CD14-positive monocyte (primary cell): ENCODE measurements around the gene MCEE. TPM values are rescaled to one million over a fixed set of nuclear protein-coding genes. Genes with fewer than 3 reads are reported as not detected.

Experiments
- DNase-seq, 3 donors: peaks; one replicate each; pipeline ENCODE4 v3.0.0-alpha.2; 2011 to 2022
- H2AFZ ChIP-seq: 2 replicates; pipeline ENCODE4 v1.6.0; 2012; ENCODE audit warnings: mild to moderate bottlenecking, low read depth, low read length, inconsistent platforms; ENCODE audit not compliant: insufficient read depth, poor library complexity, severe bottlenecking
- H3K27ac ChIP-seq, 2 donors: 1 replicate in 1 of 2; 2 replicates in 1 of 2; pipeline ENCODE4 v1.5.1; 2012 to 2013; ENCODE audit warnings: low read length in 2 of 2, control low read depth in 1 of 2, inconsistent platforms in 1 of 2, low read depth in 1 of 2, mild to moderate bottlenecking in 1 of 2
- H3K27me3 ChIP-seq, 2 donors: one replicate each; pipeline versions ENCODE4 v1.6.0 to v1.6.1; 2011 to 2013; ENCODE audit warnings: low read length in 2 of 2; ENCODE audit not compliant: control insufficient read depth in 2 of 2, insufficient read depth in 2 of 2
- H3K36me3 ChIP-seq, 2 donors: replicated peaks in 1 of 2; 1 replicate in 1 of 2; 2 replicates in 1 of 2; pipeline versions ENCODE4 v1.5.1 to v1.6.1; 2012 to 2013; ENCODE audit warnings: low read length in 2 of 2, control low read depth in 1 of 2, inconsistent platforms in 1 of 2, mild to moderate bottlenecking in 1 of 2; ENCODE audit not compliant: insufficient read depth in 2 of 2, control insufficient read depth in 1 of 2
- H3K4me1 ChIP-seq, 2 donors: 1 replicate in 1 of 2; 2 replicates in 1 of 2; pipeline versions ENCODE4 v1.5.1 to v1.6.1; 2012 to 2013; ENCODE audit warnings: low read length in 2 of 2, control low read depth in 1 of 2, inconsistent platforms in 1 of 2, mild to moderate bottlenecking in 1 of 2, moderate library complexity in 1 of 2; ENCODE audit not compliant: insufficient read depth in 2 of 2, control insufficient read depth in 1 of 2
- H3K4me2 ChIP-seq: replicated peaks from 2 replicates; pipeline ENCODE3; 2012; ENCODE audit warnings: low read length, moderate library complexity, mild to moderate bottlenecking; ENCODE audit not compliant: poor library complexity, severe bottlenecking; ENCODE audit errors: extremely low read depth
- H3K4me3 ChIP-seq, 3 experiments: fragments of 200-600 bp in 1 of 3; sonication (generic) in 1 of 3; replicated peaks in 1 of 3; 1 replicate in 2 of 3; 2 replicates in 1 of 3; pipeline ENCODE4 v1.5.1; 2011 to 2013; ENCODE audit warnings: low read length in 3 of 3, mild to moderate bottlenecking in 3 of 3, control low read depth in 2 of 3, low read depth in 2 of 3, inconsistent platforms in 1 of 3, moderate library complexity in 1 of 3
- H3K79me2 ChIP-seq: 2 replicates; pipeline ENCODE4 v1.6.0; 2012; ENCODE audit warnings: mild to moderate bottlenecking, control low read depth, inconsistent platforms, low read length, moderate library complexity; ENCODE audit not compliant: insufficient read depth
- H3K9ac ChIP-seq: 2 replicates; pipeline ENCODE4 v1.6.0; 2017; ENCODE audit warnings: low read length, mild to moderate bottlenecking; ENCODE audit not compliant: insufficient read depth, poor library complexity, severe bottlenecking
- H3K9me3 ChIP-seq, 2 donors: replicated peaks in 1 of 2; 1 replicate in 1 of 2; 2 replicates in 1 of 2; pipeline versions ENCODE4 v1.5.1 to v1.6.1; 2012 to 2013; ENCODE audit warnings: low read length in 2 of 2, control low read depth in 1 of 2; ENCODE audit not compliant: control insufficient read depth in 1 of 2, insufficient read depth in 1 of 2
- H4K20me1 ChIP-seq: 2 replicates; pipeline ENCODE4 v1.6.0; 2012; ENCODE audit warnings: mild to moderate bottlenecking, low read length, control low read depth, moderate library complexity; ENCODE audit not compliant: insufficient read depth
- H3K27ac Mint-ChIP-seq, 7 donors: one replicate each; pipeline ENCODE4 v1.8.0; 2020; ENCODE audit warnings: mild to moderate bottlenecking in 7 of 7, mixed read lengths in 7 of 7, moderate library complexity in 6 of 7, inconsistent platforms in 2 of 7
- H3K27me3 Mint-ChIP-seq, 3 donors: one replicate each; pipeline ENCODE4 v1.8.0; 2021 to 2022; ENCODE audit warnings: low read depth in 3 of 3, mild to moderate bottlenecking in 3 of 3, mixed read lengths in 3 of 3, moderate library complexity in 3 of 3, inconsistent platforms in 1 of 3
- H3K36me3 Mint-ChIP-seq, 2 donors: one replicate each; pipeline ENCODE4 v1.8.0; 2020; ENCODE audit warnings: mixed read lengths in 2 of 2, inconsistent platforms in 1 of 2, mild to moderate bottlenecking in 1 of 2
- H3K4me1 Mint-ChIP-seq: one replicate; pipeline ENCODE4 v1.8.0; 2020; ENCODE audit warnings: mild to moderate bottlenecking, mixed read lengths
- H3K4me3 Mint-ChIP-seq, 2 donors: one replicate each; pipeline ENCODE4 v1.8.0; 2020; ENCODE audit warnings: mild to moderate bottlenecking in 2 of 2, mixed read lengths in 2 of 2, moderate library complexity in 1 of 2
- H3K9me3 Mint-ChIP-seq, 7 donors: one replicate each; pipeline ENCODE4 v1.8.0; 2020 to 2022; ENCODE audit warnings: mixed read lengths in 7 of 7, mild to moderate bottlenecking in 6 of 7, moderate library complexity in 6 of 7, inconsistent platforms in 2 of 7
- WGBS: methylation state at CpG from one replicate; pipeline ENCODE4 v1.1.5; 2013; ENCODE audit warnings: missing lambda C conversion rate; ENCODE audit not compliant: insufficient coverage; 5-methylcytosine and 5-hydroxymethylcytosine counted together
- intact Hi-C, 2 donors: fragments of 100-400 bp; cut with micrococcal nuclease; formaldehyde crosslinking; loops; one replicate each; pipeline versions ENCODE4 v1.15.0 to v1.15.1; 2023
- polyA plus RNA-seq, 3 donors: library from polyadenylated mRNA; depleted of rRNA in 1 of 3; unstranded in 2 of 3; stranded (reverse) in 1 of 3; fragments of 300-500 nt in 2 of 3; fragments of >200 nt in 1 of 3; fragmentation: Illumina TruSeq in 2 of 3; gene quantifications; 1 replicate in 2 of 3; 2 replicates in 1 of 3; pipeline ENCODE4 v1.2.3, GENCODE V29; 2012 to 2021
- TF ChIP-seq, protein P1 (sequence below): fragments of 200-600 bp; IDR thresholded peaks from one replicate; pipeline ENCODE4 v1.8.0; 2022; ENCODE audit warnings: antibody characterized with exemption, mild to moderate bottlenecking

The MCEE gene
- polyA plus RNA-seq, 3 donors, result 9.3 to 29.0 (median 24.7) TPM

GRCh38 chr2:71073475-71073874 is 56.6 kb downstream of the MCEE start:
- H3K27me3 Mint-ChIP-seq, result no peaks in the 10 kb centered on the region
- peaks cover 0 to 1% (median 0%) of the 10 kb centered on the region in 7 donors for H3K9me3 Mint-ChIP-seq
- H3K27ac ChIP-seq, result peak overlapping the region; percentile 14 to 97
- H3K79me2 ChIP-seq, result peaks cover 85% of the 10 kb centered on the region
- H3K27ac Mint-ChIP-seq, result peak overlapping the region; percentile 96 to 100 (median 99)
- 84% methylated on average over 7 of the region's 8 CpGs for WGBS
- peak overlapping the region in 1 of 3 experiments; percentile 27 for H3K4me3 ChIP-seq
- H3K9ac ChIP-seq, result no peak overlapping the region
- intact Hi-C loops, result loop anchor here in 1 of 2 donors (5.0 kb wide), 1 partner anchor 59 kb away; the partner anchor contains the start of genes MCEE and MPHOSPH10
- peaks cover 62 to 75% of the 10 kb centered on the region in 2 donors for H3K36me3 ChIP-seq
- peaks cover 65% of the 10 kb centered on the region for H4K20me1 ChIP-seq
- H2AFZ ChIP-seq, result no peak overlapping the region
- H3K36me3 Mint-ChIP-seq, result peaks cover 81 to 83% of the 10 kb centered on the region in 2 donors
- H3K4me1 ChIP-seq, result peaks cover 91 to 92% of the 10 kb centered on the region in 2 donors
- H3K9me3 ChIP-seq, result no peaks in the 10 kb centered on the region
- no peaks in the 10 kb centered on the region for H3K27me3 ChIP-seq
- peaks cover 93% of the 10 kb centered on the region for H3K4me1 Mint-ChIP-seq
- DNase-seq, result no peak
- H3K4me3 Mint-ChIP-seq, result peak overlapping the region in 1 of 2 donors; percentile 45
- H3K4me2 ChIP-seq, result peak overlapping the region; percentile 11
- TF ChIP-seq, protein P1, sequence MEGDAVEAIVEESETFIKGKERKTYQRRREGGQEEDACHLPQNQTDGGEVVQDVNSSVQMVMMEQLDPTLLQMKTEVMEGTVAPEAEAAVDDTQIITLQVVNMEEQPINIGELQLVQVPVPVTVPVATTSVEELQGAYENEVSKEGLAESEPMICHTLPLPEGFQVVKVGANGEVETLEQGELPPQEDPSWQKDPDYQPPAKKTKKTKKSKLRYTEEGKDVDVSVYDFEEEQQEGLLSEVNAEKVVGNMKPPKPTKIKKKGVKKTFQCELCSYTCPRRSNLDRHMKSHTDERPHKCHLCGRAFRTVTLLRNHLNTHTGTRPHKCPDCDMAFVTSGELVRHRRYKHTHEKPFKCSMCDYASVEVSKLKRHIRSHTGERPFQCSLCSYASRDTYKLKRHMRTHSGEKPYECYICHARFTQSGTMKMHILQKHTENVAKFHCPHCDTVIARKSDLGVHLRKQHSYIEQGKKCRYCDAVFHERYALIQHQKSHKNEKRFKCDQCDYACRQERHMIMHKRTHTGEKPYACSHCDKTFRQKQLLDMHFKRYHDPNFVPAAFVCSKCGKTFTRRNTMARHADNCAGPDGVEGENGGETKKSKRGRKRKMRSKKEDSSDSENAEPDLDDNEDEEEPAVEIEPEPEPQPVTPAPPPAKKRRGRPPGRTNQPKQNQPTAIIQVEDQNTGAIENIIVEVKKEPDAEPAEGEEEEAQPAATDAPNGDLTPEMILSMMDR, result no peak

DNA sequence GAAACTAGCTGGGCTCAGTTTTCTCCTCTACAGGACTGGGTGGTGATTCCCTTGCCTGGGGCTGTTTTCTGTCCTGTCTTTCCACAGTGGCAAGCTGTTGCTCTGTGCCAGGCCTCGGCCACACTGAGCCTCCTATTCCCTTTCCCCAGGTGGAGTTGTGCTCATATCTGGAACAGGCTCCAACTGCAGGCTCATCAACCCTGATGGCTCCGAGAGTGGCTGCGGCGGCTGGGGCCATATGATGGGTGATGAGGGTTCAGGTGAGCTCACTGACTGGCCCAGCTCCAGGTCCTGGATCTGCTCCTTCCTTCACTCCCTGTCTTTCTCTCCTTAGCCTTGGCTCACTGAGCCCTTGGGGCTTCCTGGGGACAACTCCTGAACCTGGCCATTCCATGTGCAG is 57.5 kb downstream of the MCEE start:
- H4K20me1 ChIP-seq, result peaks cover 56% of the 10 kb centered on the region
- Mint-ChIP-seq H3K9me3 (peaks cover 0 to 1% (median 0%) of the 10 kb centered on the region in 7 donors), H3K27me3 (peaks cover 0 to 1% (median 0%) of the 10 kb centered on the region in 3 donors), H3K4me1 (peaks cover 90% of the 10 kb centered on the region), H3K4me3 (peak overlapping the region; percentile 89 to 93), H3K27ac (peak overlapping the region; percentile 96 to 100 (median 99)), H3K36me3 (peaks cover 73 to 74% of the 10 kb centered on the region in 2 donors)
- H3K36me3 ChIP-seq, result peaks cover 52 to 65% of the 10 kb centered on the region in 2 donors
- DNase-seq, result no peak
- H3K9me3 ChIP-seq, result no peaks in the 10 kb centered on the region
- H3K4me1 ChIP-seq, result peaks cover 92 to 94% of the 10 kb centered on the region in 2 donors
- TF ChIP-seq, protein P1, result no peak
- peak overlapping the region; percentile 95 to 97 for H3K27ac ChIP-seq
- H2AFZ ChIP-seq, result peak overlapping the region; percentile 24
- intact Hi-C loops, result loop anchor here in 1 of 2 donors (5.0 kb wide), 1 partner anchor 60 kb away; the partner anchor contains the start of genes MCEE and MPHOSPH10
- peak overlapping the region; percentile 75 for H3K9ac ChIP-seq
- peaks cover 90% of the 10 kb centered on the region for H3K79me2 ChIP-seq
- H3K4me2 ChIP-seq, result peak overlapping the region; percentile 100
- no peaks in the 10 kb centered on the region for H3K27me3 ChIP-seq
- no CpG with 5 or more reads among the region's 4 CpGs for WGBS
- H3K4me3 ChIP-seq, result peak overlapping the region; percentile 8 to 100 (median 31)
